Uterus (tissue), 4 donors: ENCODE data around the gene IGFBP6. TPM values are rescaled to one million over a fixed set of nuclear protein-coding genes. Genes with fewer than 3 reads are reported as not detected.
A peak's percentile ranks its signal among the peaks of the same experiment; 100 is the strongest.

Experiments
- DNase-seq, 2 donors: peaks; one replicate each; pipeline ENCODE4 v3.0.0-alpha.2; 2019 to 2020
- H3K27ac ChIP-seq, 2 donors: fragments of 200-600 bp; sonication (generic); 1 replicate in 1 of 2; 2 replicates in 1 of 2; pipeline ENCODE4 v1.5.1; 2016 to 2018
- H3K27me3 ChIP-seq, 2 donors: fragments of 200-600 bp; sonication (generic); one replicate each; pipeline ENCODE4 v1.5.1; 2018 to 2019; ENCODE audit warnings: control low read depth in 1 of 2
- H3K36me3 ChIP-seq, 2 donors: fragments of 200-600 bp; sonication (generic); one replicate each; pipeline ENCODE4 v1.5.1; 2019; ENCODE audit warnings: control low read depth in 1 of 2
- H3K4me1 ChIP-seq, 2 donors: fragments of 200-600 bp; sonication (generic); one replicate each; pipeline ENCODE4 v1.5.1; 2018 to 2019; ENCODE audit warnings: control low read depth in 1 of 2
- H3K4me3 ChIP-seq, 2 donors: fragments of 200-600 bp; sonication (generic); 1 replicate in 1 of 2; 2 replicates in 1 of 2; pipeline ENCODE4 v1.5.1; 2018 to 2019; ENCODE audit warnings: mild to moderate bottlenecking in 1 of 2
- H3K9me3 ChIP-seq, 2 donors: fragments of 200-600 bp; sonication (generic); one replicate each; pipeline ENCODE4 v1.5.1; 2019; ENCODE audit warnings: control low read depth in 1 of 2
- CTCF ChIP-seq, 4 experiments: fragments of 200-600 bp in 2 of 4; fragments of 450-650 bp in 2 of 4; sonication (generic) in 2 of 4; IDR thresholded peaks; one replicate each; pipeline ENCODE4 v1.5.1; 2016 to 2019; ENCODE audit warnings: antibody characterized with exemption in 4 of 4, mild to moderate bottlenecking in 2 of 4, moderate library complexity in 1 of 4
- POLR2A ChIP-seq, 2 donors: fragments of 450-650 bp; IDR thresholded peaks; one replicate each; pipeline ENCODE4 v1.6.1; 2016; ENCODE audit warnings: antibody characterized with exemption in 2 of 2, mild to moderate bottlenecking in 1 of 2, moderate library complexity in 1 of 2
- intact Hi-C: fragments of 100-400 bp; cut with DNase I; formaldehyde crosslinking; loops from one replicate; pipeline ENCODE4 v1.15.1; 2023; ENCODE audit warnings: low total_unique reads
- total RNA-seq, 4 donors: library from RNA; depleted of rRNA in 3 of 4; stranded (reverse); fragments of >200 nt in 3 of 4; gene quantifications; one replicate each; pipeline versions ENCODE4 v1.1.0 to v1.2.4, GENCODE V29; 2014 to 2023
- donor health status: DM: yes; HTN: yes; CAD: no.

Gene IGFBP6
- total RNA-seq, 4 donors from 2014 or later = 48.7 to 762 (median 252) TPM

- intact Hi-C loops = loop anchor here (10.0 kb wide), 1 partner anchor 133 kb away; no protein-coding TSS in a partner anchor
- Histone ChIP-seq H3K27ac (peak overlapping the region; percentile 82 to 86), H3K27me3 (no peaks in the 10 kb centered on the region), H3K4me1 (peaks cover 0 to 27% of the 10 kb centered on the region in 2 donors), H3K36me3 (no peaks in the 10 kb centered on the region), H3K9me3 (no peaks in the 10 kb centered on the region), H3K4me3 (no peak overlapping the region)
- DNase-seq = peak; percentile 32 to 57
- no peak for TF ChIP-seq POLR2A (IDR thresholded peaks at IDR 0.05)
- TF ChIP-seq CTCF (IDR thresholded peaks at IDR 0.05) = no peak
These were observed 36.0 kb upstream of the IGFBP6 start for GRCh38 chr12:53061404-53062010.

GRCh38 chr12:53062011-53062961 is 35.2 kb upstream of the IGFBP6 start:
- intact Hi-C loops = loop anchor here (10.0 kb wide), 1 partner anchor 133 kb away; no protein-coding TSS in a partner anchor
- no peaks in the 10 kb centered on the region for H3K36me3 ChIP-seq
- DNase-seq = peak in 1 of 2 donors; percentile 24
- no peaks in the 10 kb centered on the region for H3K9me3 ChIP-seq
- H3K4me1 ChIP-seq = peaks cover 0 to 27% of the 10 kb centered on the region in 2 donors
- TF ChIP-seq CTCF (IDR thresholded peaks at IDR 0.05) = no peak
- H3K27me3 ChIP-seq = no peaks in the 10 kb centered on the region
- H3K27ac ChIP-seq = peak overlapping the region; percentile 82 to 86
- no peak overlapping the region for H3K4me3 ChIP-seq

GRCh38 chr12:53062977-53063707 is 34.3 kb upstream of the IGFBP6 start:
- intact Hi-C loops = loop anchor here (10.0 kb wide), 1 partner anchor 132 kb away; no protein-coding TSS in a partner anchor
- no peaks in the 10 kb centered on the region for H3K36me3 ChIP-seq
- peaks cover 0 to 27% of the 10 kb centered on the region in 2 donors for H3K4me1 ChIP-seq
- peak overlapping the region; percentile 82 to 86 for H3K27ac ChIP-seq
- H3K9me3 ChIP-seq = no peaks in the 10 kb centered on the region
- no peak overlapping the region for H3K4me3 ChIP-seq
- H3K27me3 ChIP-seq = no peaks in the 10 kb centered on the region
- DNase-seq = peak in 1 of 2 donors; percentile 24
- no peak for TF ChIP-seq CTCF (IDR thresholded peaks at IDR 0.05)
- no peak for TF ChIP-seq POLR2A (IDR thresholded peaks at IDR 0.05)

- Histone ChIP-seq H3K9me3 (no peaks in the 10 kb centered on the region), H3K4me3 (no peak overlapping the region), H3K36me3 (no peaks in the 10 kb centered on the region), H3K27me3 (no peaks in the 10 kb centered on the region), H3K4me1 (peaks cover 0 to 27% of the 10 kb centered on the region in 2 donors), H3K27ac (peak overlapping the region; percentile 82 to 86)
- TF ChIP-seq CTCF (IDR thresholded peaks at IDR 0.05) = no peak
- TF ChIP-seq POLR2A (IDR thresholded peaks at IDR 0.05) = no peak
- intact Hi-C loops = loop anchor here (10.0 kb wide), 1 partner anchor 131 kb away; no protein-coding TSS in a partner anchor
- DNase-seq = peak; percentile 82
These were observed 33.5 kb upstream of the IGFBP6 start for GRCh38 chr12:53063708-53064612.
